Limb (tissue), 2 donors: ENCODE measurements around the gene CLRN1.

ENCODE experiments used
- DNase-seq, 2 donors: peaks; one replicate each; pipeline ENCODE4 v3.0.0-alpha.2; 2016; ENCODE audit errors: extremely low spot score in 2 of 2

The CLRN1 gene

GRCh38 chr3:150876611-150877265, 95.8 kb downstream of the CLRN1 start:
- DNase-seq, result no peak
